DOHH2 (cell line): ENCODE measurements around the gene ZBED5.

ENCODE experiments used
- H3F3A ChIP-seq: fragments of 200-600 bp; sonication (generic), shearing (Covaris generic); 2 replicates; pipeline ENCODE4 v1.6.0; 2016; ENCODE audit warnings: antibody characterized with exemption, mild to moderate bottlenecking; ENCODE audit not compliant: control insufficient read depth, insufficient read depth
- H3K27ac ChIP-seq: fragments of 200-600 bp; sonication (generic); 2 replicates; pipeline ENCODE4 v1.5.1; 2014; ENCODE audit warnings: low read depth, mild to moderate bottlenecking, low read length, moderate library complexity
- H3K27me3 ChIP-seq: fragments of 200-600 bp; sonication (generic); 2 replicates; pipeline ENCODE4 v1.6.1; 2014; ENCODE audit warnings: mild to moderate bottlenecking, low read length, mixed read lengths; ENCODE audit not compliant: control insufficient read depth
- H3K36me3 ChIP-seq: fragments of 200-600 bp; sonication (generic); 2 replicates; pipeline ENCODE4 v1.6.1; 2014; ENCODE audit warnings: mild to moderate bottlenecking, low read length, moderate library complexity, mixed read lengths; ENCODE audit not compliant: control insufficient read depth
- H3K4me1 ChIP-seq: fragments of 200-600 bp; sonication (generic); 2 replicates; pipeline ENCODE4 v1.6.1; 2014; ENCODE audit warnings: mild to moderate bottlenecking, low read length, mixed read lengths; ENCODE audit not compliant: control insufficient read depth
- H3K4me2 ChIP-seq: fragments of 200-600 bp; sonication (generic); 2 replicates; pipeline ENCODE4 v1.6.0; 2014; ENCODE audit warnings: mild to moderate bottlenecking, low read length, moderate library complexity
- H3K4me3 ChIP-seq: fragments of 200-600 bp; sonication (generic); 2 replicates; pipeline ENCODE4 v1.5.1; 2014; ENCODE audit warnings: mild to moderate bottlenecking, low read length, mixed read lengths
- H3K79me2 ChIP-seq: fragments of 200-600 bp; sonication (generic); 2 replicates; pipeline ENCODE4 v1.6.1; 2014; ENCODE audit warnings: mild to moderate bottlenecking, low read length, mixed read lengths; ENCODE audit not compliant: control insufficient read depth
- H3K9me2 ChIP-seq: fragments of 200-600 bp; sonication (generic); replicated peaks from 2 replicates; pipeline ENCODE4 v1.6.1; 2014; ENCODE audit warnings: mild to moderate bottlenecking, low read length, mixed read lengths; ENCODE audit not compliant: control insufficient read depth
- H3K9me3 ChIP-seq: fragments of 200-600 bp; sonication (generic); 2 replicates; pipeline ENCODE4 v1.6.1; 2014; ENCODE audit warnings: antibody characterized with exemption, low read length, mixed read lengths; ENCODE audit not compliant: control insufficient read depth, insufficient read depth
- H4K20me1 ChIP-seq: fragments of 200-600 bp; sonication (generic); 2 replicates; pipeline ENCODE4 v1.6.0; 2014; ENCODE audit warnings: low read depth, mild to moderate bottlenecking, antibody characterized with exemption, low read length, moderate library complexity; ENCODE audit not compliant: control insufficient read depth, insufficient read depth
- EZH2phosphoT487 ChIP-seq: fragments of 200-600 bp; sonication (generic); IDR thresholded peaks from 2 replicates; pipeline ENCODE4 v1.6.1; 2017; ENCODE audit warnings: borderline replicate concordance, mild to moderate bottlenecking, antibody characterized with exemption, low read length, moderate library complexity, mixed read lengths
- TF ChIP-seq, protein P1 (sequence below): fragments of 200-600 bp; sonication (generic); IDR thresholded peaks from one replicate; pipeline ENCODE4 v1.5.1; 2014; ENCODE audit warnings: antibody characterized with exemption, mild to moderate bottlenecking, low read depth, low read length; ENCODE audit not compliant: poor library complexity, severe bottlenecking

Gene ZBED5

GRCh38 chr11:10808235-10808552, 49.7 kb downstream of the ZBED5 start:
- Histone ChIP-seq H3K4me1 (peaks cover 31% of the 10 kb centered on the region), H3K27ac (peak overlapping the region; percentile 86), H3K9me3 (no peaks in the 10 kb centered on the region), H3K36me3 (peaks cover 52% of the 10 kb centered on the region), H3K27me3 (no peaks in the 10 kb centered on the region), H3K9me2 (no peaks in the 10 kb centered on the region), H3K79me2 (peaks cover 49% of the 10 kb centered on the region), H3K4me3 (peak overlapping the region; percentile 94), H4K20me1 (peaks cover 7% of the 10 kb centered on the region; the same call in 1 of the 2 replicates), H3F3A (peaks cover 27% of the 10 kb centered on the region), H3K4me2 (peak overlapping the region; percentile 100)
- TF ChIP-seq EZH2phosphoT487: no peak
- TF ChIP-seq, protein P1, sequence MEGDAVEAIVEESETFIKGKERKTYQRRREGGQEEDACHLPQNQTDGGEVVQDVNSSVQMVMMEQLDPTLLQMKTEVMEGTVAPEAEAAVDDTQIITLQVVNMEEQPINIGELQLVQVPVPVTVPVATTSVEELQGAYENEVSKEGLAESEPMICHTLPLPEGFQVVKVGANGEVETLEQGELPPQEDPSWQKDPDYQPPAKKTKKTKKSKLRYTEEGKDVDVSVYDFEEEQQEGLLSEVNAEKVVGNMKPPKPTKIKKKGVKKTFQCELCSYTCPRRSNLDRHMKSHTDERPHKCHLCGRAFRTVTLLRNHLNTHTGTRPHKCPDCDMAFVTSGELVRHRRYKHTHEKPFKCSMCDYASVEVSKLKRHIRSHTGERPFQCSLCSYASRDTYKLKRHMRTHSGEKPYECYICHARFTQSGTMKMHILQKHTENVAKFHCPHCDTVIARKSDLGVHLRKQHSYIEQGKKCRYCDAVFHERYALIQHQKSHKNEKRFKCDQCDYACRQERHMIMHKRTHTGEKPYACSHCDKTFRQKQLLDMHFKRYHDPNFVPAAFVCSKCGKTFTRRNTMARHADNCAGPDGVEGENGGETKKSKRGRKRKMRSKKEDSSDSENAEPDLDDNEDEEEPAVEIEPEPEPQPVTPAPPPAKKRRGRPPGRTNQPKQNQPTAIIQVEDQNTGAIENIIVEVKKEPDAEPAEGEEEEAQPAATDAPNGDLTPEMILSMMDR: no peak

DNA sequence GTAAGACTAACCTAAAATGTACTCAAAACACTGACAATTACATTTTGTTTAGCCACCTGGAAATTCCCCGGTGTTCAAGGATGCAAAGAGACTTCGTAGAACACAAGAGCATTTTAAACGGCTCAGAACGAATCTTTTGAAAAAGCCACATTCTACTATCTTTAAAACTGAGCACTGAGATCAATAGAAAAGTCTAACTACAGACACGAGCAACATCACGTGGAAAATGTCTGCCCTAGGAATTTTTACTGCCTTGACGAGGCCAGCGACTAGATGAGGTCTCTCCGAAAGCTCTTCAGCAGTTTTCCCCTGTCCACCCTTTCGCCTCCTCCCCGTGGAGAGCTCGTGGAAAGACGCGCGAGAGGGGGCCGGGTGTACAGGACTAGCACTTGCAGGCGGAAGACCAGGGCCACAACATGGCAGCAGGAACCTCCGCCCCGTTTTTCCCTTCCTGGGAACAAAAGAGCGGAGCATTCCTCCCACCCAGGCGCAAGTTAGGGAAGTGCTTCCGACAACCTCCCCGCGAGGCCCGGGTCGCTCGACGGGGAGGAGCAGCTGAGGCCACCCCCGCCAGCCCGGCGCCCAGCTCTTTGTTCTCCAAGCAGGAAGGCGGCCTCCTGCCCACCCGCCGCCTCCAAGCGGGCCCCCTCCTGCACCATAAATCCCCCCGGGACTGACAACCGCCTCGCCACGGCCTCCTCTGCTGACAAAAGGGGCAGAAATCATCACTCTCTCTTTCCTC, 50.2 kb downstream of the ZBED5 start:
- peaks cover 30% of the 10 kb centered on the region for H3F3A ChIP-seq
- H3K9me3 ChIP-seq: no peaks in the 10 kb centered on the region
- no peaks in the 10 kb centered on the region for H3K9me2 ChIP-seq
- H3K27me3 ChIP-seq: no peaks in the 10 kb centered on the region
- H3K4me3 ChIP-seq: peak overlapping the region; percentile 94
- peaks cover 31% of the 10 kb centered on the region for H3K4me1 ChIP-seq
- H4K20me1 ChIP-seq: peaks cover 7% of the 10 kb centered on the region; the same call in 1 of the 2 replicates
- TF ChIP-seq EZH2phosphoT487: no peak
- TF ChIP-seq, protein P1: no peak
- H3K79me2 ChIP-seq: peaks cover 49% of the 10 kb centered on the region
- peaks cover 57% of the 10 kb centered on the region for H3K36me3 ChIP-seq
- H3K4me2 ChIP-seq: peak overlapping the region; percentile 100
- peak overlapping the region; percentile 86 for H3K27ac ChIP-seq

DNA sequence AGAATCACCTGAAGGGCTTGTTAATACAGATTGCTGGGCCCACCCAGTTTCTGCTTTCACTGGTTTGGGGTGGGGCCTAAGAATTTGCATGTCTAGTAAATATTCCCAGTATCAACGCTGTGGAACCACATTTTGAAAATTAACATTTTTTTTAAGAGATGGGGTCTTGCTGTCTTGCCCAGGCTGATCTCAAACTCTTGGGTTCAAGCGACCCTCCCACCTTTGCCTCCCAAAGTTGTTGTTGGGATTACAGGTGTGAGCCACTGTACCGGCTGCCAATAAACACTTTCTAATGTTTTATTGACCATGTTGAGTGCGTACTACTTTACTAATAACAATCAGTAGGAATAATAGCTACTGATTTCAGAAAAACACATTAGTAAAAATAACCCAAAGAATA, 51.6 kb downstream of the ZBED5 start:
- Histone ChIP-seq H3K4me3 (peak overlapping the region; percentile 94), H3F3A (peaks cover 43% of the 10 kb centered on the region), H3K27ac (no peak overlapping the region), H3K79me2 (peaks cover 49% of the 10 kb centered on the region), H3K4me1 (peaks cover 31% of the 10 kb centered on the region), H3K9me3 (no peaks in the 10 kb centered on the region), H3K4me2 (peak overlapping the region; percentile 100), H4K20me1 (peaks cover 7% of the 10 kb centered on the region; the same call in 1 of the 2 replicates), H3K36me3 (peaks cover 72% of the 10 kb centered on the region), H3K9me2 (no peaks in the 10 kb centered on the region), H3K27me3 (no peaks in the 10 kb centered on the region)
- TF ChIP-seq, protein P1: no peak
- no peak for TF ChIP-seq EZH2phosphoT487
